ENCODE measurements around the gene COL18A1. TPM values are rescaled to one million over a fixed set of nuclear protein-coding genes. Genes with fewer than 3 reads are reported as not detected.

The COL18A1 gene
- total and polyA plus RNA-seq, 2 donors: 18.9 to 58.6 TPM

DNA sequence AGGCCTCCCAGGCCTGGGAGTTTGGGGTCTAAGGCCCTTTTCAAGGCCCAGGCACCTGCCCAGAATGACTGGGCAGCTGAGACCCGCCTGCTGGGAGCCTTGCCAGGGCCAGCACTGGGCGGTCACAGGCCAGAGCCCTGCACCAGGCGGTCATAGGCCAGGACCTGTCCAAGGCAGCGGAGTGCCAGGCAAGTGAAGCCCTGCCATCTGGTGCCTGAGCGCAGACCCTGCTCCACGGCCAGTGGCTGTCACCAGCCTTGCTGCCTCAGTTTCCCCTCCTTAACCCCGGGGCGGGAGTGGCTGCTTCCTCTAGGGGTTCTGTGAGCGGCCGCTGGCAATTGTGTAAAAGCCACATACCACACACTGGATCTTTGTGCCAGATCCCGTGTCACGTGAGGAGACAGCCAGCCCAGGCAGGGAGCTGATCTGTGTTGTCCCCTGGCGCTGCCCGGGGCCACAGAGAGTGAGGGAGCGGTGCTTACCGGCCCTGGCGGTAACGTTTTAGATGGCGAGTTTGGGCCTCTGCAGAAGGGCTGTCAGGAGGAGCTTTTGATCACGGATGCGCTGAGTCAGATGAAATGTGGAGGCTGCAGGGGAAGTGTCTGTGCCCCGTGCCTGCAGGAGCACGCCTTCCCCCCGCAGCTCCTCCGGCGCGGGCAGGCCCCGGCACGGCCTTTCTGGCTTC is 4.6 kb downstream of the COL18A1 start:
- Histone ChIP-seq H3K4me1 (ENCODE audit: control insufficient read depth in 2 of 2, insufficient read depth in 2 of 2, low read length in 2 of 2) (peaks cover 3 to 50% of the 10 kb centered on the region in 2 donors), H3K27ac (ENCODE audit: low read depth in 1 of 2, low read length in 1 of 2) (peak overlapping the region in 1 of 2 donors; percentile 51), H3K36me3 (ENCODE audit: control insufficient read depth in 2 of 2, insufficient read depth in 2 of 2, low read length in 1 of 2) (no peaks in the 10 kb centered on the region), H3K9me3 (ENCODE audit: control insufficient read depth in 2 of 2, insufficient read depth in 1 of 2, low read length in 1 of 2) (peaks cover 0 to 1% of the 10 kb centered on the region in 2 donors), H3K4me3 (ENCODE audit: low read length in 2 of 2) (no peak overlapping the region), H3K27me3 (ENCODE audit: control insufficient read depth in 2 of 2, insufficient read depth in 1 of 2, low read length in 1 of 2) (peaks cover 33 to 71% of the 10 kb centered on the region in 2 donors)
- WGBS: 91% methylated on average over 29 of the region's 29 CpGs
- peak in 1 of 9 donors; percentile 12 for DNase-seq (ENCODE audit: low read depth in 6 of 9, low spot score in 9 of 9)

DNA sequence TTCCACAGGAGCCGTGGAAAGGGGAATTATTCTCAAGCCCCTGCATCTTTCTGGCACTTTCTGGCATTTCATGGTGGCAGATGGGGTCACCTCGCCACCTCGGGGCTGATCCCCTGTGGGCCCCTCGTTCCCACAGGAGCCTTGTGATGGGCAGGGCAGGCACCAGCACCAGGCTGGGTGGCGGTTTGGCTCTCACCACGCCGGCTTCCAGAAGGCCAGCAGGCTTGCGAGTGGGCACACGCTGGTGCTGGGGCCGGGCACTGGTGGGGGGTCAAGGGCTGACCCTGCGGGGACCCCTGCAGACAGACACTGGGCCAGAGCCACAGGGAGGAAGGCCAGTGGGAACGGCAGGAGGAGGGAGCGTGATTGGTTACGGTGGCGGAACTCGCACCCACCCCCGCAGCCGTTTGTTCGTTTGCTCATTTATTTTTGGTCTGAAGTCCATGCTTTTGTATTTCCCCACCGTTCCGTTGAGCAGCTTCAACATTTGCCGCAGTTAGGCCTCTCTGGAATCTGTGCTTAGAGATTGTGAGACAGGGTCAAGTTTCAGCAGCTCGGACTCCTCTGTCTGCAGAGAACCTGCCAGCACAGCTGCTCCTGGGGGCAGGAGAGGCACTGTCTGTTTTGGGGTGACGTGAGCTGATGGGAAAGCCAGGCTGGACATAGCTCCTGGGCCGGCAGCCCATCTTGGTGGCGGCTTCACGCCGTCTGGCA is 5.3 kb downstream of the COL18A1 start:
- WGBS: 88% methylated on average over 28 of the region's 28 CpGs
- H3K4me3 ChIP-seq (ENCODE audit: low read length in 2 of 2): no peak overlapping the region
- H3K27ac ChIP-seq (ENCODE audit: low read depth in 1 of 2, low read length in 1 of 2): peak overlapping the region; percentile 58 to 73
- DNase-seq (ENCODE audit: low read depth in 6 of 9, low spot score in 9 of 9): no peak
- peaks cover 0 to 1% of the 10 kb centered on the region in 2 donors for H3K9me3 ChIP-seq (ENCODE audit: control insufficient read depth in 2 of 2, insufficient read depth in 1 of 2, low read length in 1 of 2)
- H3K36me3 ChIP-seq (ENCODE audit: control insufficient read depth in 2 of 2, insufficient read depth in 2 of 2, low read length in 1 of 2): no peaks in the 10 kb centered on the region
- peaks cover 2 to 50% of the 10 kb centered on the region in 2 donors for H3K4me1 ChIP-seq (ENCODE audit: control insufficient read depth in 2 of 2, insufficient read depth in 2 of 2, low read length in 2 of 2)
- peaks cover 27 to 67% of the 10 kb centered on the region in 2 donors for H3K27me3 ChIP-seq (ENCODE audit: control insufficient read depth in 2 of 2, insufficient read depth in 1 of 2, low read length in 1 of 2)

GRCh38 chr21:45410865-45411809 is 6.2 kb downstream of the COL18A1 start:
- peak overlapping the region; percentile 58 to 73 for H3K27ac ChIP-seq (ENCODE audit: low read depth in 1 of 2, low read length in 1 of 2)
- 91% methylated on average over 31 of the region's 31 CpGs for WGBS
- H3K27me3 ChIP-seq (ENCODE audit: control insufficient read depth in 2 of 2, insufficient read depth in 1 of 2, low read length in 1 of 2): peaks cover 19 to 59% of the 10 kb centered on the region in 2 donors
- H3K9me3 ChIP-seq (ENCODE audit: control insufficient read depth in 2 of 2, insufficient read depth in 1 of 2, low read length in 1 of 2): peaks cover 0 to 1% of the 10 kb centered on the region in 2 donors
- no peak for DNase-seq (ENCODE audit: low read depth in 6 of 9, low spot score in 9 of 9)
- peaks cover 0 to 50% of the 10 kb centered on the region in 2 donors for H3K4me1 ChIP-seq (ENCODE audit: control insufficient read depth in 2 of 2, insufficient read depth in 2 of 2, low read length in 2 of 2)
- no peaks in the 10 kb centered on the region for H3K36me3 ChIP-seq (ENCODE audit: control insufficient read depth in 2 of 2, insufficient read depth in 2 of 2, low read length in 1 of 2)
- H3K4me3 ChIP-seq (ENCODE audit: low read length in 2 of 2): no peak overlapping the region

GRCh38 chr21:45411810-45412206 is 6.8 kb downstream of the COL18A1 start:
- Histone ChIP-seq H3K36me3 (ENCODE audit: control insufficient read depth in 2 of 2, insufficient read depth in 2 of 2, low read length in 1 of 2) (no peaks in the 10 kb centered on the region), H3K27ac (ENCODE audit: low read depth in 1 of 2, low read length in 1 of 2) (no peak overlapping the region), H3K9me3 (ENCODE audit: control insufficient read depth in 2 of 2, insufficient read depth in 1 of 2, low read length in 1 of 2) (peaks cover 0 to 1% of the 10 kb centered on the region in 2 donors)

GRCh38 chr21:45412491-45412890 is 7.5 kb downstream of the COL18A1 start:
- no peak for DNase-seq (ENCODE audit: low read depth in 6 of 9, low spot score in 9 of 9)
- H3K27ac ChIP-seq (ENCODE audit: low read depth in 1 of 2, low read length in 1 of 2): no peak overlapping the region
- 94% methylated on average over 7 of the region's 7 CpGs for WGBS

More at GRCh38 chr21:45411810-45412206, 6.8 kb downstream of the COL18A1 start:
- Histone ChIP-seq H3K27me3 (ENCODE audit: control insufficient read depth in 2 of 2, insufficient read depth in 1 of 2, low read length in 1 of 2) (peaks cover 12 to 52% of the 10 kb centered on the region in 2 donors), H3K4me3 (ENCODE audit: low read length in 2 of 2) (no peak overlapping the region), H3K4me1 (ENCODE audit: control insufficient read depth in 2 of 2, insufficient read depth in 2 of 2, low read length in 2 of 2) (peaks cover 0 to 45% of the 10 kb centered on the region in 2 donors)
- 84% methylated on average over 18 of the region's 18 CpGs for WGBS
- DNase-seq (ENCODE audit: low read depth in 6 of 9, low spot score in 9 of 9): no peak

GRCh38 chr21:45412909-45413611 is 8.1 kb downstream of the COL18A1 start:
- no peak for DNase-seq (ENCODE audit: low read depth in 6 of 9, low spot score in 9 of 9)
- H3K27ac ChIP-seq (ENCODE audit: low read depth in 1 of 2, low read length in 1 of 2): no peak overlapping the region

More at GRCh38 chr21:45412491-45412890, 7.5 kb downstream of the COL18A1 start:
- H3K36me3 ChIP-seq (ENCODE audit: control insufficient read depth in 2 of 2, insufficient read depth in 2 of 2, low read length in 1 of 2): no peaks in the 10 kb centered on the region
- H3K4me3 ChIP-seq (ENCODE audit: low read length in 2 of 2): no peak overlapping the region
- peaks cover 6 to 45% of the 10 kb centered on the region in 2 donors for H3K27me3 ChIP-seq (ENCODE audit: control insufficient read depth in 2 of 2, insufficient read depth in 1 of 2, low read length in 1 of 2)
- peaks cover 0 to 38% of the 10 kb centered on the region in 2 donors for H3K4me1 ChIP-seq (ENCODE audit: control insufficient read depth in 2 of 2, insufficient read depth in 2 of 2, low read length in 2 of 2)
- H3K9me3 ChIP-seq (ENCODE audit: control insufficient read depth in 2 of 2, insufficient read depth in 1 of 2, low read length in 1 of 2): peaks cover 0 to 1% of the 10 kb centered on the region in 2 donors

GRCh38 chr21:45413922-45414321 is 9.0 kb downstream of the COL18A1 start:
- Histone ChIP-seq H3K27ac (ENCODE audit: low read depth in 1 of 2, low read length in 1 of 2) (no peak overlapping the region), H3K9me3 (ENCODE audit: control insufficient read depth in 2 of 2, insufficient read depth in 1 of 2, low read length in 1 of 2) (peaks cover 0 to 1% of the 10 kb centered on the region in 2 donors), H3K4me3 (ENCODE audit: low read length in 2 of 2) (no peak overlapping the region), H3K4me1 (ENCODE audit: control insufficient read depth in 2 of 2, insufficient read depth in 2 of 2, low read length in 2 of 2) (peaks cover 0 to 25% of the 10 kb centered on the region in 2 donors), H3K27me3 (ENCODE audit: control insufficient read depth in 2 of 2, insufficient read depth in 1 of 2, low read length in 1 of 2) (peaks cover 0 to 35% of the 10 kb centered on the region in 2 donors), H3K36me3 (ENCODE audit: control insufficient read depth in 2 of 2, insufficient read depth in 2 of 2, low read length in 1 of 2) (no peaks in the 10 kb centered on the region)
- no peak for DNase-seq (ENCODE audit: low read depth in 6 of 9, low spot score in 9 of 9)
- 93% methylated on average over 7 of the region's 7 CpGs for WGBS

More at GRCh38 chr21:45412909-45413611, 8.1 kb downstream of the COL18A1 start:
- peaks cover 0 to 1% of the 10 kb centered on the region in 2 donors for H3K9me3 ChIP-seq (ENCODE audit: control insufficient read depth in 2 of 2, insufficient read depth in 1 of 2, low read length in 1 of 2)
- peaks cover 0 to 33% of the 10 kb centered on the region in 2 donors for H3K4me1 ChIP-seq (ENCODE audit: control insufficient read depth in 2 of 2, insufficient read depth in 2 of 2, low read length in 2 of 2)
- no peak overlapping the region for H3K4me3 ChIP-seq (ENCODE audit: low read length in 2 of 2)
- peaks cover under 1 to 42% of the 10 kb centered on the region in 2 donors for H3K27me3 ChIP-seq (ENCODE audit: control insufficient read depth in 2 of 2, insufficient read depth in 1 of 2, low read length in 1 of 2)
- H3K36me3 ChIP-seq (ENCODE audit: control insufficient read depth in 2 of 2, insufficient read depth in 2 of 2, low read length in 1 of 2): no peaks in the 10 kb centered on the region
- WGBS: 84% methylated on average over 27 of the region's 27 CpGs
